ENCODE results near the gene PTPRE. TPM values are rescaled to one million over a fixed set of nuclear protein-coding genes. Genes with fewer than 3 reads are reported as not detected.

The PTPRE gene
- total RNA-seq, 1 experiment from 2014 or later: 0.70 TPM

DNA sequence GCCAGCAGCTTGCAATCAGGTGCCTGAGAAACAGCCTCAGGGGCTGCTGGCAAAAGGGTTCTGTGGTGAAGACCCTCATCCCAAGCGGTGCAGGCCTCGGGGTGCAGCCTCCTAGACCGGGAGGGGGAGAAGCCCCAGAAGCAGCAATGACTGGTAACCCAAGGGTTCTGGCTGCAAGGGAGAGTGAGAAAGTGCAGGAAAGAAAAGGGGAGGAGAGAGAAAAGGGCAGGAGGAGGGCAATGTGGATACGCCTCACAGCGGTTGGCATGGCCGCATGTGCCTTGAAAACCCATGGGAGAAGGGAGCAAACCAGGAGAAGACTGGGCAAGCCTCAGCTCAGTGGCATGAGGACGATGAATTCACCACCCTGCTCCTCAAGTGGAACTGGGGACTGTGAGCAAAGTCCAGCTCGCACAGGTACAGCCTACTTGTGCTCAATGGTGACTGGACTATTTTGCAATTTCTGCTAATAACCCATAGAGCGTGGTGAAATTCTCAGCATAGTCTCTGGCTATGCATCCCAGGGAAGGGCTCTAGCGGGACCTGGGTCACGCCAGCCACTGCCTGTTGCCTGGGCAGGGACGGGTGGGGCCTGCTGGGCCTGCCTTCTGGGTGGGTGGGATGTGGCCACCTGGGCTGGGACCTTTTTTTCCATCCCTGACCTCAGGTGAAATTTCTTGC lies 20.4 kb upstream of the PTPRE start:
- WGBS (ENCODE audit: extremely low coverage, insufficient read length, low lambda C conversion rate): no CpG with 5 or more reads among the region's 12 CpGs
- no peaks in the 10 kb centered on the region for H3K9me3 ChIP-seq (ENCODE audit: control insufficient read depth, low read depth, low read length)
- no peak overlapping the region for H3K4me3 Mint-ChIP-seq
- peaks cover 4% of the 10 kb centered on the region; the same call in 1 of the 2 replicates for H3K27me3 Mint-ChIP-seq (ENCODE audit: low read depth)
- no peak overlapping the region for H3K18ac ChIP-seq (ENCODE audit: insufficient read length, low read depth, low read length)
- H3K9me3 Mint-ChIP-seq: no peaks in the 10 kb centered on the region
- H2BK15ac ChIP-seq (ENCODE audit: low read depth, low read length): no peak overlapping the region
- no peak for DNase-seq
- H2BK5ac ChIP-seq (ENCODE audit: insufficient read length, low read length): no peak overlapping the region
- H3K4me1 ChIP-seq (ENCODE audit: insufficient read depth, low read length): no peaks in the 10 kb centered on the region
- no peaks in the 10 kb centered on the region for H4K20me1 ChIP-seq (ENCODE audit: control insufficient read depth, insufficient read depth, insufficient read length)
- H3K9ac ChIP-seq (ENCODE audit: extremely low read depth, insufficient read length, low read length): no peak overlapping the region
- H3K4ac ChIP-seq (ENCODE audit: low read depth, low read length): no peak overlapping the region
- no peaks in the 10 kb centered on the region for H3K36me3 Mint-ChIP-seq (ENCODE audit: insufficient read depth in 1 of 3, low read depth in 3 of 3)
- H4K5ac ChIP-seq (ENCODE audit: insufficient read length, low read depth, low read length): no peak overlapping the region
- H3K4me2 ChIP-seq (ENCODE audit: insufficient read depth, insufficient read length, low read length): no peak overlapping the region
- H4K8ac ChIP-seq (replicated peaks; ENCODE audit: insufficient read length, low read depth, low read length): no peak overlapping the region
- H3K56ac ChIP-seq (ENCODE audit: insufficient read length, low read depth, low read length): no peak overlapping the region
- H3K27ac Mint-ChIP-seq: no peak overlapping the region
- H2BK120ac ChIP-seq (ENCODE audit: low read depth, low read length, poor library complexity, severe bottlenecking): no peak overlapping the region
- H2BK20ac ChIP-seq (ENCODE audit: low read depth, low read length, poor library complexity, severe bottlenecking): no peak overlapping the region
- no peaks in the 10 kb centered on the region for H3K79me1 ChIP-seq (ENCODE audit: insufficient read depth, low read depth, low read length, poor library complexity, severe bottlenecking)
- no peak overlapping the region for H3K27ac ChIP-seq (ENCODE audit: insufficient read length, low read depth, low read length)
- H3K23ac ChIP-seq (ENCODE audit: insufficient read length, low read depth, low read length): no peak overlapping the region
- H3K27me3 ChIP-seq (ENCODE audit: insufficient read depth, low read length): no peaks in the 10 kb centered on the region
- H3K14ac ChIP-seq (ENCODE audit: insufficient read depth, low read length): peak overlapping the region; percentile 41; the same call in 1 of the 2 replicates
- no peaks in the 10 kb centered on the region for H3K23me2 ChIP-seq (ENCODE audit: insufficient read length, low read depth, low read length, poor library complexity, severe bottlenecking)
- TF ChIP-seq, protein P1, sequence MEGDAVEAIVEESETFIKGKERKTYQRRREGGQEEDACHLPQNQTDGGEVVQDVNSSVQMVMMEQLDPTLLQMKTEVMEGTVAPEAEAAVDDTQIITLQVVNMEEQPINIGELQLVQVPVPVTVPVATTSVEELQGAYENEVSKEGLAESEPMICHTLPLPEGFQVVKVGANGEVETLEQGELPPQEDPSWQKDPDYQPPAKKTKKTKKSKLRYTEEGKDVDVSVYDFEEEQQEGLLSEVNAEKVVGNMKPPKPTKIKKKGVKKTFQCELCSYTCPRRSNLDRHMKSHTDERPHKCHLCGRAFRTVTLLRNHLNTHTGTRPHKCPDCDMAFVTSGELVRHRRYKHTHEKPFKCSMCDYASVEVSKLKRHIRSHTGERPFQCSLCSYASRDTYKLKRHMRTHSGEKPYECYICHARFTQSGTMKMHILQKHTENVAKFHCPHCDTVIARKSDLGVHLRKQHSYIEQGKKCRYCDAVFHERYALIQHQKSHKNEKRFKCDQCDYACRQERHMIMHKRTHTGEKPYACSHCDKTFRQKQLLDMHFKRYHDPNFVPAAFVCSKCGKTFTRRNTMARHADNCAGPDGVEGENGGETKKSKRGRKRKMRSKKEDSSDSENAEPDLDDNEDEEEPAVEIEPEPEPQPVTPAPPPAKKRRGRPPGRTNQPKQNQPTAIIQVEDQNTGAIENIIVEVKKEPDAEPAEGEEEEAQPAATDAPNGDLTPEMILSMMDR (conservative IDR thresholded peaks at IDR 0.05): no peak
- peaks cover 3 to 7% of the 10 kb centered on the region in 2 experiments; a peak in 3 of 4 replicates for H3K4me1 Mint-ChIP-seq
- no peak overlapping the region for H2AK5ac ChIP-seq (ENCODE audit: insufficient read length, low read length)
- H2AFZ ChIP-seq (ENCODE audit: low read length): no peak overlapping the region
- H4K91ac ChIP-seq (ENCODE audit: insufficient read length, low read depth, low read length): no peak overlapping the region
- H2BK12ac ChIP-seq (ENCODE audit: insufficient read length, low read depth, low read length): no peak overlapping the region
- H3K79me2 ChIP-seq (ENCODE audit: insufficient read depth, low read length): no peaks in the 10 kb centered on the region
- H3T11ph ChIP-seq (ENCODE audit: low read length): no peak overlapping the region

Data from H9 (cell line).